Urinary bladder (tissue), 4 donors: ENCODE results near the gene ZNF717. TPM values are rescaled to one million over a fixed set of nuclear protein-coding genes. Genes with fewer than 3 reads are reported as not detected.

Experiments used
- DNase-seq: peaks from one replicate; pipeline ENCODE4 v3.0.0-alpha.2; 2015; ENCODE audit errors: extremely low spot score
- H3K27ac ChIP-seq: one replicate; pipeline ENCODE4 v1.5.1; 2013; ENCODE audit warnings: low read depth, mild to moderate bottlenecking, moderate library complexity
- H3K36me3 ChIP-seq: one replicate; pipeline ENCODE4 v1.6.1; 2013; ENCODE audit warnings: mild to moderate bottlenecking, moderate library complexity; ENCODE audit not compliant: insufficient read depth
- H3K4me1 ChIP-seq: one replicate; pipeline ENCODE4 v1.6.1; 2013; ENCODE audit warnings: mild to moderate bottlenecking, moderate library complexity; ENCODE audit not compliant: insufficient read depth
- H3K4me3 ChIP-seq: one replicate; pipeline ENCODE4 v1.5.1; 2013; ENCODE audit warnings: low read depth, low read length
- WGBS: extraction: QIAGEN DNeasy Blood & Tissue Kit; methylation state at CpG from one replicate; pipeline ENCODE4 v1.1.7; 2013; 5-methylcytosine and 5-hydroxymethylcytosine counted together
- polyA plus RNA-seq: library from polyadenylated mRNA; stranded (reverse); fragments of 200-250 nt; gene quantifications from one replicate; pipeline ENCODE4 v1.2.3, GENCODE V29; 2013
- small RNA-seq: library from RNA; depleted of rRNA; stranded (forward); fragments of <200 nt; gene quantifications from one replicate; pipeline ENCODE3, GENCODE V24; 2014
- total RNA-seq: library from RNA; depleted of rRNA; stranded (reverse); fragments of >200 nt; gene quantifications from one replicate; pipeline ENCODE4 v1.2.3, GENCODE V29; 2014
- donor health status: healthy with polysubstance abuse.
- donor health status: healthy.

Gene ZNF717
- total and polyA plus RNA-seq, 2 donors, result 4.3 to 35.3 TPM

GRCh38 chr3:75687323-75687722 lies 98.0 kb downstream of the ZNF717 start:
- Histone ChIP-seq H3K4me1 (no peaks in the 10 kb centered on the region), H3K36me3 (no peaks in the 10 kb centered on the region), H3K27ac (no peak overlapping the region), H3K4me3 (no peak overlapping the region)
- 91% methylated on average over 9 of the region's 9 CpGs for WGBS
- no peak for DNase-seq

Small RNAs within 50 kb of the gene (small RNA-seq; reads per million reads assigned to genes)
- not detected for gene MIR4273

Other genes with a start within 250 kb of the ZNF717 start
- gene FRG2C, start 121.2 kb downstream of the ZNF717 start, total RNA-seq, result not detected
- gene FRG2C, start 121.2 kb downstream of the ZNF717 start, polyA plus RNA-seq, result not detected